ENCODE data around the gene SERPINB8.

- TF ChIP-seq, protein P1, sequence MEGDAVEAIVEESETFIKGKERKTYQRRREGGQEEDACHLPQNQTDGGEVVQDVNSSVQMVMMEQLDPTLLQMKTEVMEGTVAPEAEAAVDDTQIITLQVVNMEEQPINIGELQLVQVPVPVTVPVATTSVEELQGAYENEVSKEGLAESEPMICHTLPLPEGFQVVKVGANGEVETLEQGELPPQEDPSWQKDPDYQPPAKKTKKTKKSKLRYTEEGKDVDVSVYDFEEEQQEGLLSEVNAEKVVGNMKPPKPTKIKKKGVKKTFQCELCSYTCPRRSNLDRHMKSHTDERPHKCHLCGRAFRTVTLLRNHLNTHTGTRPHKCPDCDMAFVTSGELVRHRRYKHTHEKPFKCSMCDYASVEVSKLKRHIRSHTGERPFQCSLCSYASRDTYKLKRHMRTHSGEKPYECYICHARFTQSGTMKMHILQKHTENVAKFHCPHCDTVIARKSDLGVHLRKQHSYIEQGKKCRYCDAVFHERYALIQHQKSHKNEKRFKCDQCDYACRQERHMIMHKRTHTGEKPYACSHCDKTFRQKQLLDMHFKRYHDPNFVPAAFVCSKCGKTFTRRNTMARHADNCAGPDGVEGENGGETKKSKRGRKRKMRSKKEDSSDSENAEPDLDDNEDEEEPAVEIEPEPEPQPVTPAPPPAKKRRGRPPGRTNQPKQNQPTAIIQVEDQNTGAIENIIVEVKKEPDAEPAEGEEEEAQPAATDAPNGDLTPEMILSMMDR (IDR thresholded peaks at IDR 0.05), result no peak
- TF ChIP-seq POLR2A (IDR thresholded peaks at IDR 0.05), result no peak
These were observed 50.3 kb downstream of the SERPINB8 start for GRCh38 chr18:64019922-64020756.
